Activated gamma-delta T cell (primary cell): ENCODE measurements around the gene RBM33.
"Not testable (repeated sequence)": the region's sequence is repeated elsewhere in the genome, so short reads cannot be mapped to it uniquely, and the experiment has no call there.

ENCODE experiments used
- DNase-seq: peaks from one replicate; lab custom pipeline; 2025; lab: John Stamatoyannopoulos, UW
- total RNA-seq, 2 donors: gene quantifications; one replicate each; lab custom pipeline; 2026; lab: John Stamatoyannopoulos, UW

RBM33 gene
- 145 to 165 reads per million in 2 donors for total RNA-seq

GRCh38 chr7:155644178-155644970 is at the start of gene RBM33:
TSS of gene RBM33 (plus strand) at chr7:155644661. CDS start at chr7:155644877, 216 bp downstream.
- DNase-seq = peak; percentile 67

DNA sequence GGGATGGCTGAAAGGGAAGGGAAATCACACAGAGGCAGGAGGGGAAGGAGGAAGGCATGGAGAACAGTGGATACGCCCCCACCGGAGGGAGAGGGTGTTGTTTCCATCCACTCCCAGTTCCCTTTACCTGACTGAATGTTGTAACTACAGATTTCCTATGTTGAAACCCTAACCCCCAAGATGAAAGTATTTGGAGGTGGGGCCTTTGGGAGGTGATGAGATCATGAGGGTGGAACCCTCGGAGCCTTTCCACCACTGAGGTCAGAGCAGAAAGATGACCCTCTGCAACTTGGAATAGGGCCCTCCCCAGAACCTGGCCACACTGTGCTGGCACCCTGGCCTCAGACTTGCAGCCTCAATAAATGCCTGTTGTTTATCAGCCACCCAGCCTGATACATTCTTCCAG is 49.5 kb upstream of the RBM33 start:
- no peak for DNase-seq

DNA sequence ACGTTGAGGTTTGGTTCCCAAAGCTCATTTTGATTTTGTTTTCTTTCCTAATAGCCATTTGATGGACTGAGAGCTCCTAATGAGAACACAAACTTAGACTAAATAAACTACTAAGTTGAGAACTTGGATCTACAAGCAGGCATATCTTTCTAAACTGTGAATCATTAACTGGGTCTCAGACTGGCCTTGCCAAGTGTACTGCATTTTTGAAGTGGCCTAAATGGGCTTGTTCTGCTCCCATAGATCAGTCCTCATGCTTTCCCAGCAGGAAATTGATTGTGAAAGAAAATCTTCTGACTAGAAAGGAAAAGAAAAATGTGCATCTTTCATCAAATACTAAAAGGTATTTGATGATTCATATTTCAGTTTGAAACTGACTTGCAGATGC is 46.7 kb upstream of the RBM33 start:
- no peak for DNase-seq

DNA sequence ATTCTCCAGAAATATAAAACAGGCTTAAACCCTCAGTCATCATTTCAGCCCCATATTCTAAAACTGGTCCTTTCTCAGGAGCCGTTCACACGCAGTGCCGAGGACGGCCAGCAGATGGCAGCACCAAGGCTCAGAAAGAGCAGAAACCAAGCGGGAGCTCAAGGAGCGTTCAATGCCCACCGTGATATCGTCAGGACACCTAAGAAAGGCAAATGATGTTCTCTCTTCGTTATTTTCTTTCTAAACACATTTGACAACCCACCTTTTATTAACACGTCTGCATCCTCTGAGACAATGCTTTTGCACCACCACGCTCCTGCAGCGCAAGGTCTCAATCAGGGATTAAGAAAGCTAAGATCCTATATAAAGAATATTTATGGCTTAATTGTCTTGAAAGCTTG is 45.7 kb upstream of the RBM33 start:
- peak; percentile 54 for DNase-seq

- DNase-seq = no peak
Observed at GRCh38 chr7:155602156-155602555, 42.3 kb upstream of the RBM33 start.

GRCh38 chr7:155602750-155603149 is 41.7 kb upstream of the RBM33 start:
- DNase-seq = no peak

DNA sequence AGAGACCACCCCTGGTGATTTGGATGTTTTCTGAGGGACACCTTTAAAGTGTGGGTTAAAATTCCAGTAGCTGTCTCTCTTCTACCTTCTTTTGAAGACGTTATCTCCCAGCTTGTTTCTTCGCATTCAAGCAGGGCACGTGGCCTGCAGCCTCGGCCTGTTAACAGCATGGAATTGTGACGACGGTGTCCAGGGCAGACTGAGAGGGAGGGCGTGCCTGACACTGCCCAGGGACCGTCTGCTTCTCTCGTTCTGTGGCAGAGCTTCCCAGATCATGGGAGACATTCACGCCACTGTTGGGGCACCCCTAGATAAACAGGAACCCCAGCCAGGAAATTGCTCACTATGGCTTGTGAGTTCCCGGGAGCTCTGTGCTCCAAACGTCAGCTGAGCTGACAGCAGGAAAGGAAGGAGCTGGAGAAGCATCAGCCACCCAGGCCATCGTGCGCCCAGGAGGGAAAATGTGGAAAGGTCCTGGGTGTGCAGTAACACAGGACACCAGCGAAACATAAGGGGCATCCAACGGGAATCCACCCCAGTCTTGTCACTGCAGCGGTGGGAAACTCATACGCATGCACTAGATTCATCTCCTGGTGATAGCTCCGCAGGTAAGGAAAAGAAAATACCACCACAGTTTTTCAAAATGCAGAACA is 41.1 kb upstream of the RBM33 start:
- DNase-seq = no peak

DNA sequence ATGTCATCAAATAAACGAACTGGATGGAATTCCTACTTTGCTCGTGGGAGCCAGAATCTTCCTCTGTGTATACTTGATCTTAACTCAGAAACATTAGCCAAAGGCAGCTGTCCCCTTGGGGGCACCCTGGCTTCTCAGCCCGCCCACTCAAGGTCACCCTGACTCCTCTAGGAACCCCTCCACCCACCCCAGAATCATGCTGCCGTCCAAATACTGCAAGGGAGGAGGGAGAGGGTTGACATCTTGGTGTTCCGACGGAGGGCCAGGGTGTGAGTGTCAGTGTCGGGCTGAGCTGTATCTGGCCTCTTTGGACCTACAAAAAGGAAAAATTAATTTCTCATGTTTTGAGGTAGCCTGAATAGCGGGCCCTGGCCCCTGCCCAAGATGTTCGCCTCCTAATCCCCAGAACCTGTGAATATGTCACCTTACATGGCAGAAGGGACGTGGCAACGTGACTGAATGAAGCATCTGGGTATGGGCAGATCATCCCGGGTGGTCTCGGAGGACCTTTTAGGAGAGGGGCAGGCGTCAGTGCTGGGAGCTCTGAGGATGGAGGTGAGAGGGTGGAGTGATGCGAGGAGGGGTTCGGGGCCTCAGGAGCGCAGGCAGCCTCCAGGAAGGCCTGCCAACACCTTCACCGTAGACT is 40.5 kb upstream of the RBM33 start:
- no peak for DNase-seq

DNA sequence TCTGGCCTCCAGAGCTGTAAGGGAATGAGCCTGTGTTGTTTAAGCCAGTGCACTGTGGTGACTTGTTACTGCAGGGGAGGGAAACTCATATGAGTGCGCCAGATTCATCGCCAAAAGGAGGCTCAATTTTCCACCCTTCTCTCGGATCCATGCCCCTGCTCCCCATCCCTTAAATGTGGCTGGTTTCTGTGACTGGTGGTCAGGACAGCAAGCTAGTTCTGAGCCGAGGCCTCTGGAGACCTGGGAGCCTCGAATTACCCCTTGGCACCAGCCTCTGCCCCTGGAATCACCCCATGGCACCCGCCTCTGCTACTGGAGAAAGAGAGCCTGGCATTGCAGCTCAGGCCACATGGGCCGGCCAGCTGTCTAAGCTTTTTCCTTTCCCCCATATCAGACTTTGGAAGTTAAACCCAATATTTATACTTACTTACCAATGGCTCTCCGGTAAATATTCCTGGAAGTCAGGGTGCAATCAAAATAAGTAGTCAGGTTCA is 39.9 kb upstream of the RBM33 start:
- no peak for DNase-seq

DNA sequence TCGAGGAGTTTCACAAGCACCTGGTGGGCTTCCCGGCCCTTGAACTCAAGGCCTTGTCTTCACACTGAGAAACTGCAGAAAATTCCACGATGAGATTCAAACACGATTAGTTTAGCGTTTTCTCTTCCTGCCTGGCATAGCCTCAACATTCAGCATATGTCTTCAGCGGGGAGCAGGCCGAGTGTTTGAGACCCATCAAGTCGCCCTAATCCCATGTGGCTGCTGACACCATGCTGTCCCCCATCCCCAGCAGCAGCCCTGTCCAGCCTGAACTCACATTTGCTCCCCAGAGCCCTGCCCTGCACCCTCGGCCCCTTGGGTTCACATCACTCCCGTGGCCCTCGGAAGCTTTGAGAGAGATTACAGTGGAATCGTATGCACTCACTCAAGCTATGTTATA is 35.3 kb upstream of the RBM33 start:
- DNase-seq = no peak

GRCh38 chr7:155610633-155611193 is 33.7 kb upstream of the RBM33 start:
- no peak for DNase-seq

- no peak for DNase-seq
Observed at GRCh38 chr7:155611808-155612447, 32.5 kb upstream of the RBM33 start.

DNA sequence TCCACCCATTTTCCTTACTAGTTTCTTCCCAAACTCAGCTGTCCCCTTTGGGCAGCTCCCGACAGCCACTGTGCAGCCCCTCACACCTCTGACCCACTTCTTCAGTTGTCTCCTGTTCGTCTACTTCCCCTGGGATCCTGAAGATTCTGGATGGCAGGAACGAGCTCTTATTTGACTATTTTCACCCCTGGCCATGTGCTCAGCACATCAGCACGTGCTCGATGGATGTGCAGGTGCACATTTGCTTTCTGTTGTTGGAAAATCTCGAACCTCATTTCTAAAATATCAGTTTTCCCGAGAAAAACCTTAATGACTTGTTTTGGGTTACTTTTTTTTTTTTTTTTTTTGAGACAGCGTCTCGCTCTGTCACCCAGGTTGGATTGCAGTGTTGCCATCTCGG is 31.8 kb upstream of the RBM33 start:
- no peak for DNase-seq

GRCh38 chr7:155615085-155615484 is 29.4 kb upstream of the RBM33 start:
- DNase-seq = not testable (repeated sequence)

DNA sequence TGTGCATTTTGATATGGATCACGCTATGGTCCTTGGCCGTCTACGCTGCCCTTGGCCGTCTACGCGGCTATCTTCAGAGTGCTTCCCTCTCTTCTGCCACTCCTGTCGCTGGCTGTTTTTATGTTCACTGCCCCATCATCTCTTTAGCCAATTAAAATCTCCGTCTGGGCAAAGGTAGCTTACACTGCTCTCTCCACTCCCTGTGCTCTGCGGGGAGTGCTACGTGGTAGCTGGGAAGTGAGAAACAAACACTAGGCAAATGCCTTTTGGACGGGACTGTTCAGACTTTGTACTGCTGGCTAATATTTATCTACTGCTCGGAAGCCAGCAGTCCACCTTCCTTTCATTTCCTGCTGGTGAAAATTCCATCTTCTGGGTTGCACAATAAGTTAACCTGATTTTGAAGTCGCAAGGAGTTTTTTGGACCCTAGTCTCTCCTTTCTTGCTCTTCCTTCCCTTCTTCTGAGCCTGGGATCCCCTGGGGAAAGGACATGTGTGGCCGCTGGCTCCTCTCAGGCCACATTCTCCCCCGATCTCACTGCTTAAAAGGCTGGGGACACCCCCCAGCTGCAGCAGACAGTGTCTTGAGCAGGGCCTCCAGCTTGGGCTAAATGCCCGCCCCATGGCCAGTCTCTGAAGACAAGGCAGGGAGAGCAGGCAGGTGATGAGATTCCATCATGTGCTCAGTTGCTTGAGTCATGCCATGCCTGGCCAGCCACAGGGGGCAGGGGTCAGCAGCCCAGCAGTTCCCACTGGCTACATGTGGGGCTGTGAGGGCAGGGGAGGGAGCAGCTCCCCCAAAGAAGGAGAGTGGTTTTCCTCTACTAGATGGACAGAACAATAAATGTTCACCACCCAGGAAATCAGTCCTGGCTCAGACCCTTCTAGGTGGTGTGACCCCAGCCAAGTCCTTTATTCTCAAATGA is 25.5 kb upstream of the RBM33 start:
- no peak for DNase-seq

- DNase-seq = no peak
Observed at GRCh38 chr7:155619634-155620271, 24.7 kb upstream of the RBM33 start.

GRCh38 chr7:155620497-155620896 is 24.0 kb upstream of the RBM33 start:
- DNase-seq = no peak

DNA sequence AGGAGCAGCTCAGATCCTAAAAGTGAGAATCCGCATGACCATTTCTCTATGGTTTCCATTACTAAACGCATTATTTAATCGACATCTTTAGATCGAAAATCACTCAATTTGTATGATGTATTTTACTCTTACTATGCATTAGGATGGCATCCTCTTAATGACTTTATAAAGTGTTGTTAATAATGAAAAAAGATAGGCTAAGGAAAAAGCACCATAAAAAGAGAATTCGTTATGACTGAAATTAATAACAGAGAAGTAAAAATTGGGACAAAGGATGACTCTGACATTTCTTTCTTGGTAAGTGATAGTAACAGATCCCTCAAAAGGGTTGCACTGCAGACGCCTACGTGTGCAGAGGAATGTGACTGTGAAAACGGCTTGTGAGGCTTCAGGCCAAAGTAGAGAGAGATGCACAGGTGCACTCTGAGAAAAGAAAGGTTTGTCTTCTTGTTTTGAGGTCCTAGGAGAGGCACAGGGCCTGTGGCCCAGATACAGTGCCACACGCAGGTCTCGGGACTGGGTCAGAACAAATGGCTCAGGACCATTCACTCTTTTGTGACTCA is 23.0 kb upstream of the RBM33 start:
- DNase-seq = no peak

DNA sequence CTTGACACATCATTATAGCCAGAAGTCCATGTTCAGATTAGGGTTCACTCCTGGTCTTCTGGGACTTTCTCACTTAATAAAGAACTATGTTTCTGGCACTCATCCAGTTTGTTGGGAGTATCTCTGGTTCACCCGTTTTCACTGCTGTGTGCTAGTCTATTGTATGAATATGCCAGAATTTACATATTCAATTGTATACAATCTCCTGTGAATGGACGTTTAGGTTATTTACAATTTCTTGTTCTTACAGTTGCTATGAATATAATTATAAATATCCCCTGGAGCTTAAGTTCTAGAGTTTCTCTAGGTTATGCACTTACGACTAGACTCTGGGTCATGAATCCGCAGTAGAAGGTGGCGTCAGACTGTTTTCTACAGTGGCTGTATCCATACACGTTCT is 20.0 kb upstream of the RBM33 start:
- DNase-seq = no peak

DNA sequence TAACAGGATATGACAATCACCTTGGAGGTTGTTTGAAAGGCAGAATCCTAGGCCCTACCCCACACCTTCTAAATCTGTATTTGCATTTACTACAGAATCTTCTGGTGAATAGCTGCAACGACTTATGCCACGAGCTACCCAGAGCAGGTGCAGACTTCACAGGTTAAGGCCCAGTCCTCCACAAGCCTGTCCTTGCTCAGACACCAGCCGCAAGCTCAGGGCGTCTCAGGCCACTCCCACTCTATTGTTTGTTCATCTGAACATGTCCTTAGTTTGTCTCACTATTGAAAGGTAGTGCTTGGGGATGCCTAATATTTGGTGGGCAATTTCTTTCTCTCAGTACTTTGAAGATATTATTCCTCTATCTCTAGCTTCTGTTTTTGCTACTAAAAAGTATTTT is 18.9 kb upstream of the RBM33 start:
- DNase-seq = no peak
